SK-N-SH (cell line): ENCODE data around the gene LARGE1. TPM values are rescaled to one million over a fixed set of nuclear protein-coding genes. Genes with fewer than 3 reads are reported as not detected.

ENCODE experiments used
- CTCF ChIA-PET: fragments of 300-600, 350-600 bp; formaldehyde crosslinking; extraction: SDS; loops from one replicate; lab custom pipeline; 2021; lab: Yijun Ruan, JAX
- POLR2A ChIA-PET: fragments of 350-600 bp; sonication (Branson Sonifier 250); formaldehyde crosslinking; extraction: SDS; loops from one replicate; lab custom pipeline; 2020; ENCODE audit warnings: antibody characterized with exemption, inconsistent platforms; lab: Yijun Ruan, JAX
- DNase-seq: peaks from one replicate; pipeline ENCODE4 v3.0.0; 2012
- H2AFZ ChIP-seq: fragments of 200-600 bp; sonication (generic); 2 replicates; pipeline ENCODE4 v1.8.1; 2016; ENCODE audit warnings: antibody characterized with exemption, mild to moderate bottlenecking, low read depth
- H3F3A ChIP-seq: fragments of 200-600 bp; sonication (generic); replicated peaks from 2 replicates; pipeline ENCODE3; 2016; ENCODE audit warnings: antibody characterized with exemption, mild to moderate bottlenecking; ENCODE audit not compliant: insufficient read depth
- H3K27ac ChIP-seq, 2 experiments: fragments of 200-500 bp in 1 of 2; fragments of 200-600 bp in 1 of 2; sonication (Bioruptor generic) in 1 of 2; sonication (generic), shearing (Covaris generic) in 1 of 2; 2 replicates each; pipeline versions ENCODE4 v1.5.1 to v1.6.1; 2014 to 2016; ENCODE audit warnings: low read depth in 2 of 2, inconsistent platforms in 1 of 2, low read length in 1 of 2, mild to moderate bottlenecking in 1 of 2, mixed read lengths in 1 of 2
- H3K27me3 ChIP-seq: fragments of 200-600 bp; sonication (generic), shearing (Covaris generic); 2 replicates; pipeline ENCODE4 v1.6.1; 2016; ENCODE audit warnings: mixed run types; ENCODE audit not compliant: insufficient read depth
- H3K36me3 ChIP-seq, 2 experiments: fragments of 200-500 bp in 1 of 2; fragments of 200-600 bp in 1 of 2; sonication (Bioruptor generic) in 1 of 2; sonication (generic) in 1 of 2; replicated peaks in 1 of 2; 2 replicates each; pipeline versions ENCODE3 to v1.5.1; 2014 to 2016; ENCODE audit warnings: low read length in 1 of 2, mild to moderate bottlenecking in 1 of 2; ENCODE audit not compliant: insufficient read depth in 2 of 2, control insufficient read depth in 1 of 2
- H3K4me1 ChIP-seq, 2 experiments: fragments of 200-500 bp in 1 of 2; fragments of 200-600 bp in 1 of 2; sonication (Bioruptor generic) in 1 of 2; sonication (generic), shearing (Covaris generic) in 1 of 2; 2 replicates each; pipeline versions ENCODE4 v1.5.1 to v1.6.1; 2014 to 2016; ENCODE audit warnings: low read depth in 1 of 2, low read length in 1 of 2, mixed run types in 1 of 2; ENCODE audit not compliant: insufficient read depth in 2 of 2, control insufficient read depth in 1 of 2
- H3K4me2 ChIP-seq: fragments of 200-600 bp; sonication (generic), shearing (Covaris generic); 2 replicates; pipeline ENCODE4 v1.6.1; 2017; ENCODE audit warnings: mixed run types
- H3K4me3 ChIP-seq, 2 experiments: fragments of 200-500 bp in 1 of 2; fragments of 200-600 bp in 1 of 2; sonication (Bioruptor generic) in 1 of 2; sonication (generic), shearing (Covaris generic) in 1 of 2; 2 replicates each; pipeline versions ENCODE4 v1.5.1 to v1.8.1; 2014 to 2016; ENCODE audit warnings: low read depth in 2 of 2, inconsistent platforms in 1 of 2, low read length in 1 of 2, mild to moderate bottlenecking in 1 of 2, mixed read lengths in 1 of 2, moderate library complexity in 1 of 2
- H3K79me2 ChIP-seq: fragments of 200-600 bp; sonication (generic); 2 replicates; pipeline ENCODE4 v1.8.1; 2017; ENCODE audit warnings: mild to moderate bottlenecking; ENCODE audit not compliant: insufficient read depth
- H3K9ac ChIP-seq: fragments of 200-600 bp; sonication (generic); 2 replicates; pipeline ENCODE4 v1.6.1; 2017; ENCODE audit warnings: mixed run types
- H3K9me2 ChIP-seq: fragments of 200-600 bp; sonication (generic); 2 replicates; pipeline ENCODE4 v1.6.1; 2017; ENCODE audit warnings: mixed run types
- H3K9me3 ChIP-seq: fragments of 200-600 bp; sonication (generic); 2 replicates; pipeline ENCODE4 v1.6.1; 2017; ENCODE audit warnings: mixed run types, mild to moderate bottlenecking, moderate library complexity
- H4K20me1 ChIP-seq: fragments of 200-600 bp; sonication (generic); 2 replicates; pipeline ENCODE4 v1.6.1; 2017; ENCODE audit warnings: mild to moderate bottlenecking, mixed run types; ENCODE audit not compliant: insufficient read depth
- CHD2 ChIP-seq: fragments of 150-350 bp; IDR thresholded peaks from 2 replicates; pipeline ENCODE4 v1.6.1; 2018; ENCODE audit warnings: low read length; ENCODE audit not compliant: partially characterized antibody
- EP300 ChIP-seq, 2 experiments: IDR thresholded peaks; 2 replicates each; pipeline versions ENCODE4 v1.4.0 to v1.6.1; 2012; ENCODE audit warnings: borderline replicate concordance in 1 of 2, low read depth in 1 of 2, low read length in 1 of 2
- EZH2phosphoT487 ChIP-seq: fragments of 200-600 bp; sonication (generic); IDR thresholded peaks from 2 replicates; pipeline ENCODE4 v1.6.1; 2017; ENCODE audit warnings: low read depth, mixed run types, mild to moderate bottlenecking, antibody characterized with exemption, moderate library complexity, borderline replicate concordance
- FOSL2 ChIP-seq: IDR thresholded peaks from 2 replicates; pipeline ENCODE4 v1.4.0; 2012; ENCODE audit warnings: low read depth, mild to moderate bottlenecking, moderate library complexity, borderline replicate concordance
- GATA2 ChIP-seq: sonication (generic); formaldehyde crosslinking; IDR thresholded peaks from 2 replicates; pipeline ENCODE4 v1.5.0; 2020; ENCODE audit warnings: mild to moderate bottlenecking, missing genetic modification reagents
- JUND ChIP-seq: IDR thresholded peaks from 2 replicates; pipeline ENCODE4 v1.4.0; 2012
- MEF2A ChIP-seq: IDR thresholded peaks from 2 replicates; pipeline ENCODE4 v1.4.0; 2012; ENCODE audit warnings: low read depth, borderline replicate concordance
- NRF1 ChIP-seq: IDR thresholded peaks from 2 replicates; pipeline ENCODE4 v1.6.1; 2012; ENCODE audit warnings: low read depth, mild to moderate bottlenecking, low read length
- POLR2AphosphoS5 ChIP-seq: IDR thresholded peaks from 2 replicates; pipeline ENCODE4 v1.6.1; 2012; ENCODE audit warnings: low read depth, low read length
- RFX5 ChIP-seq: IDR thresholded peaks from 2 replicates; pipeline ENCODE4 v1.6.1; 2012; ENCODE audit warnings: mild to moderate bottlenecking, improper control_type of control experiment, low read length
- RXRA ChIP-seq: IDR thresholded peaks from 2 replicates; pipeline ENCODE4 v1.4.0; 2012; ENCODE audit warnings: low read depth, mild to moderate bottlenecking, borderline replicate concordance
- TAF1 ChIP-seq: IDR thresholded peaks from 2 replicates; pipeline ENCODE4 v1.6.1; 2012; ENCODE audit warnings: low read depth, mild to moderate bottlenecking, low read length, moderate library complexity, borderline replicate concordance
- TCF12 ChIP-seq: IDR thresholded peaks from 2 replicates; pipeline ENCODE4 v1.4.0; 2012
- YY1 ChIP-seq: IDR thresholded peaks from 2 replicates; pipeline ENCODE4 v1.4.0; 2012; ENCODE audit warnings: low read depth, mild to moderate bottlenecking
- WGBS: methylation state at CpG from one replicate; pipeline ENCODE4 v1.1.6; 2017; ENCODE audit warnings: low lambda C conversion rate; 5-methylcytosine and 5-hydroxymethylcytosine counted together
- polyA plus RNA-seq, 3 experiments: library from polyadenylated mRNA; depleted of rRNA; stranded (reverse); fragments of >200 nt; gene quantifications; 2 replicates each; pipeline ENCODE4 v1.2.3, GENCODE V29; 2012
- TF ChIP-seq, protein P1 (sequence below): fragments of 200-600 bp; sonication (generic); IDR thresholded peaks from 2 replicates; pipeline ENCODE4 v1.6.1; 2017; ENCODE audit warnings: antibody characterized with exemption, mild to moderate bottlenecking, moderate library complexity
- TF ChIP-seq, protein P2 (sequence below): IDR thresholded peaks from 2 replicates; pipeline ENCODE4 v1.4.0; 2012; ENCODE audit warnings: low read depth
- TF ChIP-seq, protein P3 (sequence below): IDR thresholded peaks from 2 replicates; pipeline ENCODE4; 2012

LARGE1 gene
- polyA plus RNA-seq, 1 of the 3 experiments (the other 2 are of a cell fraction) = 1.1 TPM

DNA sequence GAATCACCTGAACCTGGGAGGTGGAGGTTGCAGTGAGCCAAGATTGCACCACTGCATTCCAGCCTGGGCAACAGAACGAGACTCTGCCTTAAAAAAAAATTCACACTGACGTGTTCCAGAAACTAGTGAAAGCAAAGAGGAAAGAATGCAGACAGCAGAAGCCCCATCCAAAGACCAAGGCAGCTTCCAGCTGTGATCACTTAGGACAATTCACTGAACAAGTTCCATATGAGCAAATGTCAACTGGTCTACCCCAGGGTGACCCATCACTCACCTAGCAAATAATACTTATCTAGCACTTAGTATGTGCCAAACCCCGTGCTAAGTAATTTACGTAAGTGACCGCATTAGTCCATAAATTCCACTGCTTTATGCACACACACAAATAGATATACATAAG lies 138.9 kb downstream of the LARGE1 start (continued):
- TF ChIP-seq EP300 (IDR thresholded peaks at IDR 0.05; ENCODE audit: borderline replicate concordance in 1 of 2, low read depth in 1 of 2, low read length in 1 of 2) (no peak), YY1 (no peak)
- TF ChIP-seq, protein P1, sequence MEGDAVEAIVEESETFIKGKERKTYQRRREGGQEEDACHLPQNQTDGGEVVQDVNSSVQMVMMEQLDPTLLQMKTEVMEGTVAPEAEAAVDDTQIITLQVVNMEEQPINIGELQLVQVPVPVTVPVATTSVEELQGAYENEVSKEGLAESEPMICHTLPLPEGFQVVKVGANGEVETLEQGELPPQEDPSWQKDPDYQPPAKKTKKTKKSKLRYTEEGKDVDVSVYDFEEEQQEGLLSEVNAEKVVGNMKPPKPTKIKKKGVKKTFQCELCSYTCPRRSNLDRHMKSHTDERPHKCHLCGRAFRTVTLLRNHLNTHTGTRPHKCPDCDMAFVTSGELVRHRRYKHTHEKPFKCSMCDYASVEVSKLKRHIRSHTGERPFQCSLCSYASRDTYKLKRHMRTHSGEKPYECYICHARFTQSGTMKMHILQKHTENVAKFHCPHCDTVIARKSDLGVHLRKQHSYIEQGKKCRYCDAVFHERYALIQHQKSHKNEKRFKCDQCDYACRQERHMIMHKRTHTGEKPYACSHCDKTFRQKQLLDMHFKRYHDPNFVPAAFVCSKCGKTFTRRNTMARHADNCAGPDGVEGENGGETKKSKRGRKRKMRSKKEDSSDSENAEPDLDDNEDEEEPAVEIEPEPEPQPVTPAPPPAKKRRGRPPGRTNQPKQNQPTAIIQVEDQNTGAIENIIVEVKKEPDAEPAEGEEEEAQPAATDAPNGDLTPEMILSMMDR = no peak

DNA sequence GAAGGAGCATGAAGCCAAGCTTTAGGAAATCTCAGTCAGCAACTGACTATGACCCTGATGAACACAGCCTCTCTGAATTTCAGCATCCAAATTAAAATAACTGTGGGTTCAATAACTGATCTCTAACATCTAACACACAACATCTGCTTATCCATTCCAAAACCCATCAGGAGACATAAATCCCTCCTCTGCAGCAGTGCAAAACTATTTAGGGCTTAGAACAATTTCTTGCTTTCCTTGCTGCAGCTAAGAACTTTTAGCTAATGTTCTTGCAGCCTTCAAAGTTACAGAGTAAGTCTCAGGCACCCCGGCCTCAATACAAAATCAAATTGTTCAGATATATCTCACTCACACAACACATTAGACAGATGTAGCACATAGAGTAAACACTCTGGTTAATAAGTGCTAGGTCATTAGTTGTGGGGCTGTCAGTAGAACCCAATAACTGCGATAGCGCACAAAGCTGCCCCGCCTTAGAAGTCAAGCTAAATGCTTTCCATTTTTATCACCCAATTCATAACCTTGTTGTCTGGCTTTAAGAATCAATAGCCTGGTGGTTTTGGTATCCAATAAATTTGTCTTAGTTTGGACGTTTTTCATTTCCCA lies 139.6 kb downstream of the LARGE1 start:
- ChIA-PET POLR2A (no interaction called here), CTCF (interaction anchor here (1.3 kb wide), 1 partner anchor 261 kb away, joined by 4 read pairs; no protein-coding TSS in a partner anchor)
- Histone ChIP-seq H3K4me1 (peaks cover 0 to 2% of the 10 kb centered on the region in 2 experiments; a peak in 2 of 4 replicates), H3K9me3 (no peaks in the 10 kb centered on the region), H3K4me2 (no peak overlapping the region), H2AFZ (no peak overlapping the region), H3K4me3 (no peak overlapping the region), H3K27ac (no peak overlapping the region), H3F3A (no peaks in the 10 kb centered on the region)
- WGBS = 73% methylated on average over 5 of the region's 5 CpGs
- no peak for TF ChIP-seq MEF2A
- TF ChIP-seq, protein P2, sequence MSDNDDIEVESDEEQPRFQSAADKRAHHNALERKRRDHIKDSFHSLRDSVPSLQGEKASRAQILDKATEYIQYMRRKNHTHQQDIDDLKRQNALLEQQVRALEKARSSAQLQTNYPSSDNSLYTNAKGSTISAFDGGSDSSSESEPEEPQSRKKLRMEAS = no peak
- TF ChIP-seq FOSL2 = no peak
- TF ChIP-seq, protein P1 = no peak
- TF ChIP-seq EP300 (IDR thresholded peaks at IDR 0.05; ENCODE audit: borderline replicate concordance in 1 of 2, low read depth in 1 of 2, low read length in 1 of 2) = no peak
- TF ChIP-seq JUND = no peak
- no peak for TF ChIP-seq RFX5
- TF ChIP-seq, all 33 proteins: peak for 0
- Histone ChIP-seq H4K20me1 (no peaks in the 10 kb centered on the region), H3K27me3 (no peaks in the 10 kb centered on the region), H3K9me2 (no peaks in the 10 kb centered on the region), H3K36me3 (no peaks in the 10 kb centered on the region), H3K79me2 (no peaks in the 10 kb centered on the region), H3K9ac (no peak overlapping the region)
- DNase-seq = no peak

DNA sequence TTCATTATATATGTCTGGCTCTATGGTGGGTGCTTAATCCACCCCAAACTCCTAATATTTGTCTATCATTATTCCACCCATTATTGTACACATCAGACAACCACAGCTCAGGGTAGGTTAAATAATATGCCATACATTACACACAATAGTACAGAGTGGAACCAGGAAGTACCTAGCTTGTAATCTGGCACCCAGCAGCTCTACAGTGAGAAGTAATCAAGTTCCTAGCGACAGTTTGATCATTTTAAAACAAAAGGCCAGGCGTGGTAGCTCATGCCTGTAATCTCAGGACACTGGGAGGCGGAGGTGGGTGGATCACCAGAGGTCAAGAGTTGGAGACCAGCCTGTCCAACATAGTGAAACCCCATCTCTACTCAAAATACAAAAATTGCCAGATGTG lies 141.0 kb downstream of the LARGE1 start:
- H2AFZ ChIP-seq = no peak overlapping the region
- no peak for DNase-seq
- no peak overlapping the region for H3K9ac ChIP-seq
- H3K36me3 ChIP-seq = no peaks in the 10 kb centered on the region
- CTCF ChIA-PET = no interaction called here
- no peaks in the 10 kb centered on the region; a peak in 1 of 4 replicates for H3K4me1 ChIP-seq
- H3K9me3 ChIP-seq = no peaks in the 10 kb centered on the region
- no peaks in the 10 kb centered on the region for H3K79me2 ChIP-seq
- H3K4me3 ChIP-seq = no peak overlapping the region
- H3K9me2 ChIP-seq = no peaks in the 10 kb centered on the region
- H3K4me2 ChIP-seq = no peak overlapping the region
- WGBS = 37% methylated on average over 3 of the region's 3 CpGs
- H3K27me3 ChIP-seq = no peaks in the 10 kb centered on the region
- no peaks in the 10 kb centered on the region for H3F3A ChIP-seq
- POLR2A ChIA-PET = no interaction called here
- no peak overlapping the region for H3K27ac ChIP-seq
- no peaks in the 10 kb centered on the region for H4K20me1 ChIP-seq
- TF ChIP-seq, protein P2 = no peak
- TF ChIP-seq EZH2phosphoT487 (no peak), CHD2 (no peak), TCF12 (no peak), GATA2 (CRISPR knock-in tag) (no peak), NRF1 (no peak), RXRA (no peak), TAF1 (no peak), POLR2AphosphoS5 (no peak)
- TF ChIP-seq, protein P3, sequence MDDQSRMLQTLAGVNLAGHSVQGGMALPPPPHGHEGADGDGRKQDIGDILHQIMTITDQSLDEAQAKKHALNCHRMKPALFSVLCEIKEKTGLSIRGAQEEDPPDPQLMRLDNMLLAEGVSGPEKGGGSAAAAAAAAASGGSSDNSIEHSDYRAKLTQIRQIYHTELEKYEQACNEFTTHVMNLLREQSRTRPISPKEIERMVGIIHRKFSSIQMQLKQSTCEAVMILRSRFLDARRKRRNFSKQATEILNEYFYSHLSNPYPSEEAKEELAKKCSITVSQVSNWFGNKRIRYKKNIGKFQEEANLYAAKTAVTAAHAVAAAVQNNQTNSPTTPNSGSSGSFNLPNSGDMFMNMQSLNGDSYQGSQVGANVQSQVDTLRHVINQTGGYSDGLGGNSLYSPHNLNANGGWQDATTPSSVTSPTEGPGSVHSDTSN = no peak
- TF ChIP-seq, protein P1 = no peak
